SIG-M5 (cell line): Measurements from ENCODE around the gene FBXO31.
"Not testable (repeated sequence)": the region's sequence is repeated elsewhere in the genome, so short reads cannot be mapped to it uniquely, and the experiment has no call there.

Experiments
- DNase-seq: peaks from one replicate; lab custom pipeline; 2025; lab: John Stamatoyannopoulos, UW

The FBXO31 gene

DNA sequence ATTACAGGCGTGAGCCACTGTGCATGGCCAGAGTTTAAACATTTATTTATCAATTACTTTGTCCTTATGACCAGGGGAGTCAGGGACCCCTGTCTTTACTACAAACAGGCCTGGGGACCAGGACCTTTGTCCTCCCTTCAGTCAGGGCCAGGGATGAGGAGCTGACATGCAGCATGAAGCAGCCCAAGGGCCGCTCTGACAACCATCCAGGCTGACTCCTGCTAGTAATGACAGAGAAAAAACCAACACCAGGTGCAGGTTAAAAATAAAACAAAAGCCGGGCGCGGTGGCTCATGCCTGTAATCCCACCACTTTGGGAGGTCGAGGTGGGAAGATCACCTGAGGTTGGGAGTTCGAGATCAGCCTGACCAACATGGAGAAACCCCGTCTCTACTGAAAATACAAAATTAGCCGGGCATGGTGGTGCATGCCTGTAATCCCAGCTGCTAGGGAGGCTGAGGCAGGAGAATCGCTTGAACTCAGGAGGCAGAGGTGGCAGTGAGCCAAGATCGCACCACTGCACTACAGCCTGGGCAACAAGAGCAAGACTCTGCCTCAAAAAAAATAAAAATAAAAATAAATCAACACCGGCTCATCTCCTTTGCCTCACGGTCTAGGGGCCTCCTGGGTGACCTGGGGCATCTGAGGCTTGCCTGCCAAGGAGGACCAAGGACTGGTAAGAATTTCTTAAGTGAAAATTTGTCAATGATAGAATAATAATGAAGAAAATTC is 20.6 kb downstream of the FBXO31 start:
- not testable (repeated sequence) for DNase-seq

DNA sequence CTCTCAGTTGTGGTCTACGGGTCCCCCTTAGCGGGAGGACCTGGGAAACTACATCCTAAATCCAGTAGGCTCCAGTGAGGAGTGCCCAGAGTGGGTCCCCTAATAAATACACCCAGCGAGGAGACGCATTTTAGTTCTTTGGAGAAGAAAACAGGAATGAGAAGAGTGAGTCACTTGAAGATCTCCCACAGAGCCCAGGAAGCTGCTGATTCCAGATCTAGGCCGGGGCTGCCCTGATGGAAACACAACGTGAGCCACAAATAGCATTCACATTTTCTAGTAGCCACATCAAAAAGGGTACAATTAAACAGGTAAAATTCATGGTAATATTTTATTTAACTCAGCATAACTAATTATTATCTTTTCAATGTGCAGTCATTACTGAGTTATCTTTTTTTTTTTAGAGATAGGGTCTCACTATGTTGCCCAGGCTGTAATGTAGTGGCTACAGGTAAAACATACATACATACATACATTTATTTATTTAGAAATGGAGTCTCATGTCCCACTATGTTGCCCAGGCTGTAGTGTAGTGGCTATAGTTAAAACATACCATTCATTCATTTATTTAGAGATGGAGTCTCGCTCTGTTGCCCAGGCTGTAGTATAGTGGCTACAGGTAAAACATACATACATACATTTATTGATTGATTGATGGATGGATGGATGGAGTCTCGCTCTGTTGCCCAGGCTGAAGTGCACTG is 21.5 kb downstream of the FBXO31 start:
- DNase-seq, result no peak

GRCh38 chr16:87360862-87361610 is 22.5 kb downstream of the FBXO31 start:
- no peak for DNase-seq

- DNase-seq, result no peak
These were observed 24.5 kb downstream of the FBXO31 start for GRCh38 chr16:87359121-87359520.

- no peak for DNase-seq
These were observed 24.9 kb downstream of the FBXO31 start for GRCh38 chr16:87358696-87359095.

GRCh38 chr16:87358250-87358649 is 25.3 kb downstream of the FBXO31 start:
- DNase-seq, result no peak

DNA sequence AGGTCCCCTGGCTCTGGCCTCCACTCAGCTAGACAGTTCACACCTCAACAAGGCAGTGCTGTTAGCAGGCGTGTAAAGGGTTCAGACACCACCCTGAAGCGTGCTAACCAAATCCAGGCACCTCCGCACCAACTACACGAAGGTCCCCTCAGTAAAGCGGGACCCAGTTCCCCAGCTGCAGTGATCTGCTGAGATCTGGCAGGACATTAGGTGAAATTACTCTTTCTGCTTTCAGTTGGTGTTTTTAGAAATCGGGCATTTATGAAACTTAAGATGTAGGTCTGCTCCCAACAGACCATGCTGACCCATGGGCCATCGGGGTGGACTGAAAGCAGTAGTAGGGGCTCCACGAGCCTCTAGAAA is 27.1 kb downstream of the FBXO31 start:
- no peak for DNase-seq

DNA sequence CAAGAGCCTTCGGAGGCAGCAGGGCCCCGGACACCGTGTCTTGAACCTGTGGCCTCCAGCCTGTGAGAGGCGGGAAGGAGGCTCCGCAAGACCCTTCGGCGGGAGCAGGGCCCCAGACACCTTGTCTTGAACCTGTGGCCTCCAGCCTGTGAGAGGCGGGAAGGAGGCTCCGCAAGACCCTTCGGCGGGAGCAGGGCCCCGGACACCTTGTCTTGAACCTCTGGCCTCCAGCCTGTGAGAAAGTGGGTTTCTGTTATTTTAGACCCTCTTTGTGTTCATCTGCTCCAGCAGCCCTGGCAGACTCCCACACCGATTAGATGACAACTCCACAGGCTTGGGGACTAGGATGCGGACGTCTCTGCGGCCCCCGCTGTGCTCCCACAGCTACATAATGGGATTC is 30.0 kb downstream of the FBXO31 start:
- no peak for DNase-seq

DNA sequence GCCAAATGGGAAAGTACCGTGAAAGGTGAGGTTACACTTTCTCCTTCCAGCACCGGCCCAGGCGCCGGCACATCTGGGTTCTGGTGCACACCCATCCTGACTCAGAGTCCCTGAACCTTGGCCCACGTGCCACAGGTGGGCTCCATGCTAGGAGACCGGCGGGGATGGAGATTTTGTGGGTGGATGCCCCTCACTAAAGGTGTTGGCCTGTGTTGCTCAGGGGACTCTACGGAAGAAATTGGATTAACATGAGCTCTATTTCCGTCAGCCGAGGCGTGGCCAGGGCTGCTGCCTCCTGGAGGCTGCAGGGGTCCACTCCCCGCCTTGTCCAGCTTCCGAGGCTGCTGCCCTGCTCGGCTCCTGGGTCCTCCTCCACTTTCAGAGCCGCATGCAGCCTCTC is 30.8 kb downstream of the FBXO31 start:
- DNase-seq, result no peak

- DNase-seq, result no peak
These were observed 32.3 kb downstream of the FBXO31 start for GRCh38 chr16:87351320-87351698.

DNA sequence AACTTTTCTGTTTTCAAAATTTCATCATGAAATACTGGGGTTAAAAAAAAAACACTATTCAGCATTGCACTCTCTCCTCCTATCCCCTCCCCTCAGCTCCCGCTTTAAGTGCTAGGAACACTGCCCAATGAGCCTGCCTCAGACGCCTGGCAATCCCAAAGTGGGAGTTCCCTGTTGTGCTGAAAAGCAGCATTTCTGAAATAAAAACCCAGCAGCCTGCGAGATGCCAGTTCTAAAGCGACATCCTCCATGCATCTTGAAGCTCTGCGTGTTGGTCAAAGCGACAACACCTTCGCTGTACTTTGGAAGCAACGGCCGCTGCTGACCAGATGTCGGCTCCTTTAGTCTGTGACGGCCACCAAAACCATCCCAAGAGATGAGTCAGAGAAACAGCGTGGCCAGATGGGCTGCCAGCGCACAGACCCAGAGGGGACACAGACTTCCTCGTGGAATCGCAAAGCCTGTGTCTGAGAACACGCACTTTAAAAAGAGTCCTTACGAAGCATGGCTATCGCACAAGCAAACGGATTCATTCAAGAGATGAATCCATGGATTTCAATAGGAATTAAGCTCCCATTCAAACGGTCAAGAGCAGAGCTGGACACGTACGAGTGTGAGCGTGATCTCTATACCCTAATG is 32.8 kb downstream of the FBXO31 start:
- DNase-seq, result no peak

DNA sequence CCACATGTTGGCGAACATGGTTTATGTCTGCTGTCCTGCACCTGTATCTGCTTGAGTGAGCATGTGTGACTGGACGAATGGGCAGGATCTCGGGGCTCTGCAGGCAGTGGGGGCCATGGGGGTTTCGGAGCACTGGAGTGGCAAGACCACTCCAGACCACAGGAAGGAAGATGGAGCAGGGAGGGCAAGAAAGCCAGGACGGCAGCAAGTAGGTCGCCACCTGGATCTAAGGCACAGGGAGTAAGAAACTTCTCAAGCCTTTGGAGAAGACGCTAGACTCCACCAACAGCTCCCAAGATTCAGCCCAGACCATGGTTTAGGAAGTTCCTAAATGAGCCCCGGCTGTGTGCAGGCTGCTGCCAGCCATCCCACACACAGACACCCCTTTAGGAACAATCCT is 33.5 kb downstream of the FBXO31 start:
- no peak for DNase-seq

DNA sequence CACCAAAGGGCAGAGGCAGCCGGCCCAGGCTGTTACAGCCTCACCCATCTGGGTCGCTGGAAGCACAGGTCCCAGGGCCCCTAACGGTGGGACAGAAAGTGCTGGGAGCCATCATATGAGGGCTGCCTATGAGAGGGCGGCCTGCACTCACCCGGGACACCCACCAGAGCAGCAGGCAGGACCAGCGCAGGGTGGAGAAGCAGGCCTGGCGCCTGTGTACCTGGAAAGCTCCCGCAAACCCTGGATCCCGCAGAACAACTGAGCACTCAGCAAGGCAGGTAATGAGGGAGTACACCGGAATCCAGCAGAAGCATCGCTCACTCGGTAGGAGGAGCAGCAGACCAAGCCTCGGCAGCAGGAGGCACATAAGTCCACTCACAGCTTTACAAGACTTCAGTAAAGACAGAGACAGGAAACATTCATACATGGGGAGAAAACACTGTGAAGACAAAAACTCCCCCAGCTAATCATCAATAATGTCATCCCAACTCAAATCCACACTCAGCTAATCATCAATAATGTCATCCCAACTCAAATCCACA is 34.9 kb downstream of the FBXO31 start:
- no peak for DNase-seq

DNA sequence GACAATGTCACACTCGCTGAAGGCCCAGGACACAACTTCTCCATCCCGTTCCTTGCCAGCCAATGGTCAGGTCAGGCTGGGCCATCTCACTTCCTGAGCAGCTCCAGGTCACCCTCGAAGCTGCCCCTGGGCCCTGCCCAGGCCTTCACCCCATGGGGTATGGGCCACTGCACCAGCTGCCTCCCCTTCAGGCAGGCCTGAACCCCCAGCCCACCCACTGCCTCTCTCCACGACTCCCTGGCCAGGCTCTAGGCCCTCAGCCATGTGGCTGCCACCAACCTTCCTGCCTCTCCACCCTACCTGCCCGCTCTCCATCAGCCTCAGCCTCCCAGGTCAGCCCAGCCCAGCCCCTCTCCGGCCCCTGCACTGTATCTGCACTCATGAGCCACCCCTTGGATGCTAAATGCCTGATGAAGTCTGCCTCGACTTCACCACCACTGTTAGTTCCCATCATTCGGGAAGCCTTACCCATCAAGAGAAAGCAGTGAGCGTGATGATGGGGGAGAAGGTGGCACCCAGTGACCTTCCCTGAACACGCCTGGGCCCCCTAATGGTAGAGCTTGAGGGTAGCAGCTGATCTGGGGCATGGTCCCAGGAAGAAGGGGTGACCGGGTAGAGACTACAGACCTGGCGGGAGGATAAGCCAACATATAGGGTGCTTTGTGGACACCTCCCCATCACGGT is 35.5 kb downstream of the FBXO31 start:
- no peak for DNase-seq

GRCh38 chr16:87346517-87347060 is 37.0 kb downstream of the FBXO31 start:
- no peak for DNase-seq

DNA sequence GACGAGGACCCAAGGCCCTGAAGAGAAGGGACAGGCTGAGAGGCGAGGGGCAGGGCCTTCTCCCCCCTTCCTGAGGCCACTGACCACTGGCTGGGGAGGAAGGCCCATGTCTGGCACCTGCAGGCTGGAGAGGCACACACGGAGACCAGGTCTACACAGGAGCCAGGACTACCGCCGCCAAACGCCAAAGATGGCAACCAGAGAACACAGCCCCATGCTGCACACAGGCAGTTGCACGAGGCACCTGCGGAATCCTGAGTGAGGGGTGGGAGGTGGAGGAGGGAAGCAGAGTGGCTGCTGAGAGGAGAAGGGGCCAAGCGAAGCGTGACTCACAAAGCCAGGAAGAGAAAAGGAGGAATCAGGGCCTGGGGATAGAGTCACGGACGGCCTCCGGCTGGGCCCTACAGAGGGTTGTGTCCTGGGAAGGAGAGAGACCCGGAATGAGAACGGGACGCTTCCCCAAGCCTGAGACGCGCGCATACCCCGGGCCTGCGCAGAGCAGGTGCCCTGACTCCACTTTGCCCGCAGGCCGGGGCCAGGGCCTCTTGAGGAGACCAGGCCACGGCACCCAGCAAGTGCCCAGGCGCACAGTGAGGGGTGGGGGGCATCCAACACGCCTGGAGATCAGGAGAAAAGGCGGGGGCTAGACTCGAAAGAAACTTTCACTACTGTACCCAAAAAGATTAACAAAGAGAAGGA is 37.7 kb downstream of the FBXO31 start:
- DNase-seq, result no peak

GRCh38 chr16:87344931-87345631 is 38.5 kb downstream of the FBXO31 start:
- DNase-seq, result no peak

DNA sequence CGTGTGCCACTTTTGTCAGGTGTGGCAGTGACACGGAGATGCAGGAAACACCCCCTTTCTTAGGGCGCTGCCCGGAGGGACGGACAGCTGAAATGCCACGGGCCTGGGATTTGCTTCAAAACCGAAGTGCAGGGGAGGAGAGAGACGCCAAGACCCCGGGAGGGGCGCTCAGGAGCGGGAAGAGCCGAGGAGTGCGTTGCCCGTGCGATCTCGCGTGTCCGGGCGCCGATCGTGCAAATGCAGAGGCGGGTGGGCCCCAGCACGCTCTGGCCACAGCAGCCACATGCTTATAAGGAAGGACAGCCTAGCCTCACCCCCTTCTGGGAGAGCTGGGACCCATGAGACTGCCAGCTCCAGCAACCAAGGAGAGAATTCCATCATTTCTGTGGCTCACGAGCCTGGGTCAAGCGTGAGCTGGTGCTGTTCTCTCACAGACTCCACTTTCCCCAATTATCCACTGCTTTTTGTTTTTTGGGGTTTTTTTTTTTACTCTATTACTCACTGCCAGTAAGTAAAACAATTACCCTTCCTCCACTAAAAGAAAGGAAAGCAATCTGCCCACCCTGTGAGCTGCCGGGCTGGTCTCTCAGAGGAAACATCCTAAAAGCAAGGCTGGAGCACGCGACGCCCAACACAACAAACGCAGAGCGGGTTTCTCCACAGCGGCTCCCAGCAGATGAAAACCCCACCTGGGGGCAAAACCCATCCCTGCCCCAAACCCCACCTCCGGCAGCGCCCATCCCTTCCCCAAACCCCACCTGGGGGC is 39.2 kb downstream of the FBXO31 start:
- DNase-seq, result no peak

- no peak for DNase-seq
These were observed 39.9 kb downstream of the FBXO31 start for GRCh38 chr16:87343753-87344050.
